HCT116 (cell line): ENCODE results near the gene AP1M2.

Experiments used
- CBX3 ChIP-seq: IDR thresholded peaks from 2 replicates; pipeline ENCODE4 v1.6.1; 2012; ENCODE audit warnings: low read depth
- CEBPB ChIP-seq: IDR thresholded peaks from 2 replicates; pipeline ENCODE4 v1.6.1; 2012; ENCODE audit warnings: low read depth
- EGR1 ChIP-seq: IDR thresholded peaks from 2 replicates; pipeline ENCODE4 v1.6.1; 2012; ENCODE audit warnings: low read depth
- EZH2 ChIP-seq: fragments of 200-600 bp; sonication (generic); IDR thresholded peaks from 2 replicates; pipeline ENCODE4 v1.6.1; 2017; ENCODE audit warnings: antibody characterized with exemption, mixed run types
- POLR2A ChIP-seq: IDR thresholded peaks from 2 replicates; pipeline ENCODE4 v1.7.0; 2011; ENCODE audit warnings: borderline replicate concordance; ENCODE audit not compliant: insufficient read depth, insufficient read length; ENCODE audit errors: extremely low read depth
- POLR2AphosphoS5 ChIP-seq: IDR thresholded peaks from 2 replicates; pipeline ENCODE4 v1.6.1; 2011; ENCODE audit warnings: mild to moderate bottlenecking, low read depth, low read length, moderate library complexity
- RAD21 ChIP-seq: IDR thresholded peaks from 2 replicates; pipeline ENCODE4 v1.6.1; 2012; ENCODE audit warnings: low read depth, mild to moderate bottlenecking
- SP1 ChIP-seq: IDR thresholded peaks from 2 replicates; pipeline ENCODE4 v1.6.1; 2012; ENCODE audit warnings: low read depth
- YY1 ChIP-seq: IDR thresholded peaks from 2 replicates; pipeline ENCODE4 v1.6.1; 2011; ENCODE audit warnings: low read length, low read depth, moderate library complexity, mild to moderate bottlenecking; ENCODE audit not compliant: insufficient replicate concordance; ENCODE audit errors: extremely low read depth
- TF ChIP-seq, protein P1 (sequence below), 3 experiments: fragments of 200-600 bp in 1 of 3; sonication (generic) in 1 of 3; IDR thresholded peaks in 2 of 3; conservative IDR thresholded peaks in 1 of 3; 2 replicates each; pipeline ENCODE4 v1.5.1; 2012 to 2017; ENCODE audit warnings: low read depth in 2 of 3, low read length in 2 of 3, antibody characterized with exemption in 1 of 3, borderline replicate concordance in 1 of 3, control low read depth in 1 of 3, mild to moderate bottlenecking in 1 of 3, mixed read lengths in 1 of 3, mixed run types in 1 of 3, moderate library complexity in 1 of 3; ENCODE audit not compliant: insufficient read depth in 1 of 3
- TF ChIP-seq, protein P2 (sequence below): IDR thresholded peaks from 2 replicates; pipeline ENCODE4 v1.6.1; 2012

DNA sequence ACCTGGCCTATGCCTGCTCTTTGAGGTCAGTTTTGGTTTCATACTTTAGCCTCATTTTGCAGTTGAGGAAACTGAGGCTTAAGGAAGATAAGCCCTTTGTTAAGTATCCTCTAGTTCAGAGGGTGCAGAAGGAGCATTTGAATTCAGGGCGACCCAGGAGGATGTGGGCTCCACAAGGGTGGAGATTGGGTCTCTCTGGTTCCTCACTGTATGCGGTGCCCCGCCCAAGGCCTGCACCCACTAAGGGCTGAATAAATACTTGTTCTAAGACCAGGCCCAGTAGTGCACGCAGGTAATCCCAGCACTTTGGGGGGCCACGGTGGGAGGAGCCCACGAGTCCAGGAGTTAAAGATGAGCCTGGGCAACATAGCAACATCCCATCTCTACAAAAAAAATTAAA is 37.5 kb upstream of the AP1M2 start:
- TF ChIP-seq, protein P1, sequence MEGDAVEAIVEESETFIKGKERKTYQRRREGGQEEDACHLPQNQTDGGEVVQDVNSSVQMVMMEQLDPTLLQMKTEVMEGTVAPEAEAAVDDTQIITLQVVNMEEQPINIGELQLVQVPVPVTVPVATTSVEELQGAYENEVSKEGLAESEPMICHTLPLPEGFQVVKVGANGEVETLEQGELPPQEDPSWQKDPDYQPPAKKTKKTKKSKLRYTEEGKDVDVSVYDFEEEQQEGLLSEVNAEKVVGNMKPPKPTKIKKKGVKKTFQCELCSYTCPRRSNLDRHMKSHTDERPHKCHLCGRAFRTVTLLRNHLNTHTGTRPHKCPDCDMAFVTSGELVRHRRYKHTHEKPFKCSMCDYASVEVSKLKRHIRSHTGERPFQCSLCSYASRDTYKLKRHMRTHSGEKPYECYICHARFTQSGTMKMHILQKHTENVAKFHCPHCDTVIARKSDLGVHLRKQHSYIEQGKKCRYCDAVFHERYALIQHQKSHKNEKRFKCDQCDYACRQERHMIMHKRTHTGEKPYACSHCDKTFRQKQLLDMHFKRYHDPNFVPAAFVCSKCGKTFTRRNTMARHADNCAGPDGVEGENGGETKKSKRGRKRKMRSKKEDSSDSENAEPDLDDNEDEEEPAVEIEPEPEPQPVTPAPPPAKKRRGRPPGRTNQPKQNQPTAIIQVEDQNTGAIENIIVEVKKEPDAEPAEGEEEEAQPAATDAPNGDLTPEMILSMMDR (IDR thresholded peaks at IDR 0.05 in 2 of 3, conservative IDR thresholded peaks at IDR 0.05 in 1 of 3; ENCODE audit: borderline replicate concordance in 1 of 3, insufficient read depth in 1 of 3, low read depth in 2 of 3, low read length in 2 of 3) = no peak
- TF ChIP-seq POLR2AphosphoS5 (no peak), RAD21 (no peak), EGR1 (no peak), SP1 (no peak), CBX3 (no peak), POLR2A (no peak), EZH2 (no peak), CEBPB (no peak), YY1 (no peak)
- TF ChIP-seq, protein P2, sequence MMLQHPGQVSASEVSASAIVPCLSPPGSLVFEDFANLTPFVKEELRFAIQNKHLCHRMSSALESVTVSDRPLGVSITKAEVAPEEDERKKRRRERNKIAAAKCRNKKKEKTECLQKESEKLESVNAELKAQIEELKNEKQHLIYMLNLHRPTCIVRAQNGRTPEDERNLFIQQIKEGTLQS = no peak
